ENCODE data around the gene VPS72. TPM values are rescaled to one million over a fixed set of nuclear protein-coding genes. Genes with fewer than 3 reads are reported as not detected.

VPS72 gene
- total and polyA plus RNA-seq, 2 of the 13 experiments (the other 11 are each of a cell fraction or from before 2014, with no cell fraction given) = 33.7 to 34.5 TPM

DNA sequence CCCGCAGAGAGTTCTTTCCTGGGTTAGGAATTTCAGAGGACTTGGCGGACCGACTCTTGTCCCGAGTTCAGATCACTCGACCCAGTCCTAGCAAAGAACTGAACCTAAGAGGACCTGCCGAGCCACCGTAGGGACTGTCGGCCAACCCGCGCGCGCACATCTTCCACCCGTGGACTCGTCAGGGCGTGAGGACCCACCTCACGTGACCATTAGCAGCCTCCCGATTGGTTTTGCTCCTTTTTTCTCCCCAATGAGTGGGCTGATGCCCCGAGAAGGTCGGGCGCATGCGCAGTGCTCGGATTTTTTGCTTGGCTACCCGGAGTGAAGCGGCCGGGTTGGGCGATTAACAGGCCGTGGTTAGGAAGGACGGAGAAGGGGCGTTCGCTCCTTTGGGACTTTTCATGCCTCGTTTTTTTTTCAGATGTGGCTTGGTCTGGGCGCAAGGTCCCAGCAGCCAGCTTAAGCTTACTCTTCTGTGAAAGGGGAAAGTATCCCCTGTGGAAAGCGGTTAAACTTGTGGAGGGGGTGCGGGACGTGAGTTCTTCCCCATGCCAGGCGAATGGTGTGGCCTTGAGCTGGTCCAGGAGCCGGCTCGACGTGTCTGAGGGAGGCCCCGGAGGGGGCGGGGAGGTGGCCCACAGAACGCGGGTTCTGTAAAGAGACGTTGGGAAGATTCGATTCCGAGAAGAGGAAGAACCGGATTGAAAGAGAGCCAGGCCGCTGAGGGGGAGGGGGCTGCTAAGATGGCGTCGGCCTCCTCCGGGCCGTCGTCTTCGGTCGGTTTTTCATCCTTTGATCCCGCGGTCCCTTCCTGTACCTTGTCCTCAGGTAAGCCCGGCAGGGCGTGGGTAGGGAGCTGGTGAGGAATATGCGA is 8.5 kb upstream of the VPS72 start, which contains the start of gene PIP5K1A (continued):
- TF ChIP-seq E2F2 (CRISPR knock-in tag; IDR thresholded peaks at IDR 0.05; ENCODE audit: borderline replicate concordance) (0 out of 2 replicates have a peak, but pooled peaks have one; percentile 37), MXI1 (IDR thresholded peaks at IDR 0.05; ENCODE audit: borderline replicate concordance, low read depth, low read length) (peak; percentile 62; the same call in 1 of the 3 replicates), ZKSCAN8 (CRISPR knock-in tag; IDR thresholded peaks at IDR 0.05; ENCODE audit: borderline replicate concordance) (no peak), ZNF773 (CRISPR knock-in tag; IDR thresholded peaks at IDR 0.05; ENCODE audit: borderline replicate concordance) (no peak), ZNF788 (CRISPR knock-in tag; IDR thresholded peaks at IDR 0.05; ENCODE audit: borderline replicate concordance) (0 out of 2 replicates have a peak, but pooled peaks have one; percentile 19), RFX1 (IDR thresholded peaks at IDR 0.05) (no peak), SNAPC2 (CRISPR knock-in tag; IDR thresholded peaks at IDR 0.05) (0 out of 2 replicates have a peak, but pooled peaks have one; percentile 28), ZFP90 (CRISPR knock-in tag; IDR thresholded peaks at IDR 0.05; ENCODE audit: borderline replicate concordance) (peak; percentile 68; the same call in 1 of the 2 replicates), MTF1 (CRISPR knock-in tag; IDR thresholded peaks at IDR 0.05) (no peak), ZC3H4 (CRISPR knock-in tag; IDR thresholded peaks at IDR 0.05; ENCODE audit: borderline replicate concordance) (peak; percentile 41; the same call in 1 of the 2 replicates), STAT5B (CRISPR knock-in tag; IDR thresholded peaks at IDR 0.05) (no peak), KAT2B (IDR thresholded peaks at IDR 0.05; ENCODE audit: borderline replicate concordance, low read depth, low read length) (no peak), KDM1A (CRISPR knock-in tag; IDR thresholded peaks at IDR 0.05) (peak; percentile 61; the same call in 1 of the 2 replicates), RAD51 (IDR thresholded peaks at IDR 0.05; ENCODE audit: borderline replicate concordance) (peak; percentile 92), BCL6 (CRISPR knock-in tag; IDR thresholded peaks at IDR 0.05) (no peak), ZNF564 (CRISPR knock-in tag; IDR thresholded peaks at IDR 0.05) (no peak), BCL3 (CRISPR knock-in tag; IDR thresholded peaks at IDR 0.05) (0 out of 2 replicates have a peak, but pooled peaks have one; percentile 48), ATAD3A (CRISPR knock-in tag; IDR thresholded peaks at IDR 0.05) (no peak)
- TF ChIP-seq, protein P1, sequence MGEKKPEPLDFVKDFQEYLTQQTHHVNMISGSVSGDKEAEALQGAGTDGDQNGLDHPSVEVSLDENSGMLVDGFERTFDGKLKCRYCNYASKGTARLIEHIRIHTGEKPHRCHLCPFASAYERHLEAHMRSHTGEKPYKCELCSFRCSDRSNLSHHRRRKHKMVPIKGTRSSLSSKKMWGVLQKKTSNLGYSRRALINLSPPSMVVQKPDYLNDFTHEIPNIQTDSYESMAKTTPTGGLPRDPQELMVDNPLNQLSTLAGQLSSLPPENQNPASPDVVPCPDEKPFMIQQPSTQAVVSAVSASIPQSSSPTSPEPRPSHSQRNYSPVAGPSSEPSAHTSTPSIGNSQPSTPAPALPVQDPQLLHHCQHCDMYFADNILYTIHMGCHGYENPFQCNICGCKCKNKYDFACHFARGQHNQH (CRISPR knock-in tag; IDR thresholded peaks at IDR 0.05) = peak; percentile 72
- TF ChIP-seq, protein P2, sequence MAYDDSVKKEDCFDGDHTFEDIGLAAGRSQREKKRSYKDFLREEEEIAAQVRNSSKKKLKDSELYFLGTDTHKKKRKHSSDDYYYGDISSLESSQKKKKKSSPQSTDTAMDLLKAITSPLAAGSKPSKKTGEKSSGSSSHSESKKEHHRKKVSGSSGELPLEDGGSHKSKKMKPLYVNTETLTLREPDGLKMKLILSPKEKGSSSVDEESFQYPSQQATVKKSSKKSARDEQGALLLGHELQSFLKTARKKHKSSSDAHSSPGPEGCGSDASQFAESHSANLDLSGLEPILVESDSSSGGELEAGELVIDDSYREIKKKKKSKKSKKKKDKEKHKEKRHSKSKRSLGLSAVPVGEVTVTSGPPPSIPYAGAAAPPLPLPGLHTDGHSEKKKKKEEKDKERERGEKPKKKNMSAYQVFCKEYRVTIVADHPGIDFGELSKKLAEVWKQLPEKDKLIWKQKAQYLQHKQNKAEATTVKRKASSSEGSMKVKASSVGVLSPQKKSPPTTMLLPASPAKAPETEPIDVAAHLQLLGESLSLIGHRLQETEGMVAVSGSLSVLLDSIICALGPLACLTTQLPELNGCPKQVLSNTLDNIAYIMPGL (CRISPR knock-in tag; IDR thresholded peaks at IDR 0.05; ENCODE audit: borderline replicate concordance in 1 of 2, low read depth in 1 of 2) = peak; percentile 49 to 69; a peak in 3 of 4 replicates
- TF ChIP-seq, protein P3, sequence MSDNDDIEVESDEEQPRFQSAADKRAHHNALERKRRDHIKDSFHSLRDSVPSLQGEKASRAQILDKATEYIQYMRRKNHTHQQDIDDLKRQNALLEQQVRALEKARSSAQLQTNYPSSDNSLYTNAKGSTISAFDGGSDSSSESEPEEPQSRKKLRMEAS (IDR thresholded peaks at IDR 0.05) = peak; percentile 87
- TF ChIP-seq, protein P4, sequence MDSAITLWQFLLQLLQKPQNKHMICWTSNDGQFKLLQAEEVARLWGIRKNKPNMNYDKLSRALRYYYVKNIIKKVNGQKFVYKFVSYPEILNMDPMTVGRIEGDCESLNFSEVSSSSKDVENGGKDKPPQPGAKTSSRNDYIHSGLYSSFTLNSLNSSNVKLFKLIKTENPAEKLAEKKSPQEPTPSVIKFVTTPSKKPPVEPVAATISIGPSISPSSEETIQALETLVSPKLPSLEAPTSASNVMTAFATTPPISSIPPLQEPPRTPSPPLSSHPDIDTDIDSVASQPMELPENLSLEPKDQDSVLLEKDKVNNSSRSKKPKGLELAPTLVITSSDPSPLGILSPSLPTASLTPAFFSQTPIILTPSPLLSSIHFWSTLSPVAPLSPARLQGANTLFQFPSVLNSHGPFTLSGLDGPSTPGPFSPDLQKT (CRISPR knock-in tag; IDR thresholded peaks at IDR 0.05; ENCODE audit: borderline replicate concordance) = no peak

Data from HepG2 (cell line).